ENCODE measurements around the gene BCCIP. TPM values are rescaled to one million over a fixed set of nuclear protein-coding genes. Genes with fewer than 3 reads are reported as not detected.

BCCIP gene
- total and polyA plus RNA-seq, 8 donors, result 39.4 to 86.2 (median 77.5) TPM

- no peak for TF ChIP-seq CTCF (IDR thresholded peaks at IDR 0.05)
- no peaks in the 10 kb centered on the region for H3K4me1 ChIP-seq
- H3K36me3 ChIP-seq, result no peaks in the 10 kb centered on the region
- no peaks in the 10 kb centered on the region for H3K9me3 ChIP-seq
- ATAC-seq (peak; percentile 65), DNase-seq (no peak)
- no peaks in the 10 kb centered on the region for H3K27me3 ChIP-seq
- no peak overlapping the region for H3K27ac ChIP-seq
- no peak overlapping the region for H3K4me3 ChIP-seq
- intact Hi-C loops (cut with DNase I), result no loop called here
Observed at GRCh38 chr10:125882596-125882995, 59.2 kb downstream of the BCCIP start.

- H3K36me3 ChIP-seq, result no peaks in the 10 kb centered on the region
- no peaks in the 10 kb centered on the region for H3K27me3 ChIP-seq
- no peaks in the 10 kb centered on the region for H3K9me3 ChIP-seq
- DNase-seq (no peak), ATAC-seq (peak; percentile 23)
- no peaks in the 10 kb centered on the region for H3K4me1 ChIP-seq
- intact Hi-C loops (cut with DNase I), result no loop called here
- no peak for TF ChIP-seq CTCF (IDR thresholded peaks at IDR 0.05)
- no peak overlapping the region for H3K27ac ChIP-seq
- H3K4me3 ChIP-seq, result no peak overlapping the region
Observed at GRCh38 chr10:125883211-125883610, 59.9 kb downstream of the BCCIP start.

Small RNAs within 50 kb of the gene (microRNA-seq; reads per million reads assigned to microRNA genes)
- 0.27 to 0.50 reads per million in 2 donors for gene MIR4484

Other genes with a start within 250 kb of the BCCIP start
- under 1 TPM in 1 of 2 donors, not detected in 1; 0.26 TPM for gene TEX36, start 140.4 kb upstream of the BCCIP start, total RNA-seq
- gene TEX36, start 140.4 kb upstream of the BCCIP start, polyA plus RNA-seq (ENCODE audit: insufficient read length in 6 of 6), result not detected
- 10 to 100 TPM; 19.9 to 24.2 TPM for gene EDRF1, start 103.8 kb upstream of the BCCIP start, total RNA-seq
- 10 to 100 TPM; 53.9 to 70.1 (median 61.7) TPM for gene EDRF1, start 103.8 kb upstream of the BCCIP start, polyA plus RNA-seq (ENCODE audit: insufficient read length in 6 of 6)
- gene MMP21, start 47.7 kb upstream of the BCCIP start, total RNA-seq, result under 1 TPM; 0.13 to 0.32 TPM
- gene MMP21, start 47.7 kb upstream of the BCCIP start, polyA plus RNA-seq (ENCODE audit: insufficient read length in 6 of 6), result 1 to 10 TPM in 2 of 6 donors, under 1 TPM in 4; 0.49 to 1.2 (median 0.92) TPM
- gene UROS, start 288 bp upstream of the BCCIP start, total RNA-seq, result 10 to 100 TPM; 42.0 to 45.3 TPM
- 10 to 100 TPM; 60.5 to 73.0 (median 68.9) TPM for gene UROS, start 288 bp upstream of the BCCIP start, polyA plus RNA-seq (ENCODE audit: insufficient read length in 6 of 6)
- gene DHX32, start 57.7 kb downstream of the BCCIP start, total RNA-seq, result 10 to 100 TPM; 31.0 to 32.0 TPM
- 10 to 100 TPM; 26.2 to 28.0 (median 27.4) TPM for gene DHX32, start 57.7 kb downstream of the BCCIP start, polyA plus RNA-seq (ENCODE audit: insufficient read length in 6 of 6)
- gene FANK1, start 73.0 kb downstream of the BCCIP start, total RNA-seq, result 1 to 10 TPM; 4.3 to 4.4 TPM
- 10 to 100 TPM in 2 of 6 donors, 1 to 10 TPM in 4; 7.1 to 12.1 (median 9.1) TPM for gene FANK1, start 73.0 kb downstream of the BCCIP start, polyA plus RNA-seq (ENCODE audit: insufficient read length in 6 of 6)

All from left lung (tissue), 10 donors.